SK-N-SH treated with all-trans-retinoic acid at 6 μM for 48 hours (cell line): ENCODE measurements around the gene ASB13.

Experiments
- TSHZ2 ChIP-seq: fragments of 250-450 bp; sonication (Bioruptor Pico); IDR thresholded peaks from 2 replicates; pipeline ENCODE4 v1.5.0; 2020; ENCODE audit warnings: mild to moderate bottlenecking, moderate library complexity
- ZC3H10 ChIP-seq: fragments of 250-450 bp; sonication (Bioruptor Pico); IDR thresholded peaks from 2 replicates; pipeline ENCODE4 v1.5.1; 2021; ENCODE audit warnings: mild to moderate bottlenecking, moderate library complexity
- ZNF565 ChIP-seq: fragments of 450-650 bp; formaldehyde crosslinking; conservative IDR thresholded peaks from 2 replicates; pipeline ENCODE4 v1.5.0; 2020; ENCODE audit warnings: low read depth, mild to moderate bottlenecking, moderate library complexity
- ZNF70 ChIP-seq: fragments of 450-650 bp; formaldehyde crosslinking; IDR thresholded peaks from 2 replicates; pipeline ENCODE4 v1.5.0; 2020; ENCODE audit warnings: mild to moderate bottlenecking, moderate library complexity

- TF ChIP-seq ZNF70 (CRISPR knock-in tag) (no peak), TSHZ2 (CRISPR knock-in tag) (no peak), ZNF565 (no peak), ZC3H10 (no peak)
Measured at GRCh38 chr10:5679606-5680005, 13.2 kb upstream of the ASB13 start.
